ENCODE measurements around the gene TRIM32. TPM values are rescaled to one million over a fixed set of nuclear protein-coding genes. Genes with fewer than 3 reads are reported as not detected.

TRIM32 gene
- total RNA-seq, 1 donor from 2014 or later = 14.5 TPM

DNA sequence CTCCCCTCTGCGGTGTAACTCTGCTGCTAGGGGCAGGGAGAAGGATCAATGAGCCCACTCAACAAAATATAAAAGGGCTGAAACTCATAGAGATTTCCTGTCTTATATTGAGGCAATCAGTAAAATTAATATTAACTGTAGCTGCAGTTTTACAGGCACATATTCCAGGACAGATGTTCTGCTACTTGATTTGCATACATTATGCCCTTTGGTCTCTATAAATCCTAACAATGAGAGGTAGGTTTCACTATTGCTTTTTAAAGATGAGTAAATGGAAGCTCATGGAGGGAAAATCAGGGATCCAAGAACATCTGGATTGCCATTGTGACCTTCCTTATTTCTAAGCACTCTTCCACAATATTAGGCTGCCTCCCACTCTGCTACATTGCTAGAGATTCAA, 23.5 kb upstream of the TRIM32 start:
- Mint-ChIP-seq H3K4me3 (no peak overlapping the region), H3K4me1 (no peaks in the 10 kb centered on the region), H3K27me3 (no peaks in the 10 kb centered on the region), H3K9me3 (no peaks in the 10 kb centered on the region), H3K36me3 (ENCODE audit: low read depth) (no peaks in the 10 kb centered on the region), H3K27ac (no peak overlapping the region)
- no peak for TF ChIP-seq CTCF (IDR thresholded peaks at IDR 0.05)
- DNase-seq = no peak
- no peak for ATAC-seq (ENCODE audit: low read depth)
- ChIA-PET CTCF (no interaction called here), POLR2A (no interaction called here)
- intact Hi-C loops (cut with micrococcal nuclease) = loop anchor here (10.0 kb wide), 1 partner anchor 1649 kb away; no protein-coding TSS in a partner anchor

DNA sequence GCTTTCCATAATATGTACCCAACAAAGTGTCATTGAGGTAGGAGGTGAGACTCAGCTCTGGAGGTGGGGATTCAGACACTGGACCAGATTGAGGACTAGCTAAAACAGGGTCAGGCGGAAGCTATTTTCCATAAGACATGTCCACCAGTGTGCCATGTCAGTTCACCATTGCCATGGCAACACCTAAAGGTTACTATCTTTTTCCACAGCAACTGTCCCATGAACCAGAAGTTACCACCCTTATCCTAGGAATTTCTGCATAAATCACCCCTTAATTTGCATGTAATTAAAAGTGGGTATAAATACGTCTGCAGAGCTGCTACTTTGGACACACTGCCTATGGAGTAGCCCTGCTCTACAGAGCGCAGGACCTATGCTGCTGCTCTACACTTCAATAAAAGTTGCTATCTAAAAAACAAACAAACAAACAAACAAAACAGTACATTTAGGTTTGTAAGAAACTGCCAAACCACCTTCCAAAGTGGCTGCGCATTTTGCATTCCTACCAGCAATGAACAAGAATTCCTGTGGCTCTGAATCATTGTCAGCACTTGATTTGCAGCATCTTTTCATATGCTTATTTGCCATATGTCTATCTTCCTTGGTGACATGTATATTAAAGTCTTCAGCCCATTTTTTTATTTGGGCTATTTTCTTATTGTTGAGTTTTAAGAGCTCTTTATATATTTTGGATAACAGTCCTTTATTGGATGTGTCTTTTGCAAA, 18.0 kb upstream of the TRIM32 start:
- DNase-seq (no peak), ATAC-seq (ENCODE audit: low read depth) (no peak)
- peaks cover 5% of the 10 kb centered on the region for H3K36me3 Mint-ChIP-seq (ENCODE audit: low read depth)
- no peak overlapping the region for H3K27ac Mint-ChIP-seq
- no peak for TF ChIP-seq CTCF (IDR thresholded peaks at IDR 0.05)
- intact Hi-C loops (cut with micrococcal nuclease) = loop anchor here (10.0 kb wide), 1 partner anchor 1654 kb away; no protein-coding TSS in a partner anchor
- POLR2A ChIA-PET = no interaction called here
- H3K9me3 Mint-ChIP-seq = peaks cover 13% of the 10 kb centered on the region
- H3K27me3 Mint-ChIP-seq = no peaks in the 10 kb centered on the region
- H3K4me3 Mint-ChIP-seq = no peak overlapping the region
- no peaks in the 10 kb centered on the region for H3K4me1 Mint-ChIP-seq
- CTCF ChIA-PET = no interaction called here

GRCh38 chr9:116671605-116672004, 15.5 kb upstream of the TRIM32 start:
- H3K4me3 Mint-ChIP-seq = no peak overlapping the region
- intact Hi-C loops (cut with micrococcal nuclease) = no loop called here
- no peak for DNase-seq
- H3K4me1 Mint-ChIP-seq = no peaks in the 10 kb centered on the region
- ChIA-PET CTCF (no interaction called here), POLR2A (no interaction called here)
- H3K27ac Mint-ChIP-seq = no peak overlapping the region
- TF ChIP-seq CTCF (IDR thresholded peaks at IDR 0.05) = no peak
- no peak for ATAC-seq (ENCODE audit: low read depth)
- peaks cover 13% of the 10 kb centered on the region for H3K9me3 Mint-ChIP-seq
- H3K27me3 Mint-ChIP-seq = no peaks in the 10 kb centered on the region
- H3K36me3 Mint-ChIP-seq (ENCODE audit: low read depth) = peaks cover 5% of the 10 kb centered on the region

- TF ChIP-seq CTCF (IDR thresholded peaks at IDR 0.05) = no peak
- ATAC-seq (ENCODE audit: low read depth) (no peak), DNase-seq (no peak)
- Mint-ChIP-seq H3K4me3 (no peak overlapping the region), H3K36me3 (ENCODE audit: low read depth) (peaks cover 5% of the 10 kb centered on the region), H3K27ac (no peak overlapping the region), H3K9me3 (peaks cover 13% of the 10 kb centered on the region), H3K27me3 (no peaks in the 10 kb centered on the region), H3K4me1 (no peaks in the 10 kb centered on the region)
- intact Hi-C loops (cut with micrococcal nuclease) = no loop called here
- CTCF ChIA-PET = interaction anchor here (1.1 kb wide), 1 partner anchor 12 kb away, joined by 3 read pairs; no protein-coding TSS in a partner anchor
- POLR2A ChIA-PET = no interaction called here
Measured at GRCh38 chr9:116673375-116673774, 13.7 kb upstream of the TRIM32 start.

DNA sequence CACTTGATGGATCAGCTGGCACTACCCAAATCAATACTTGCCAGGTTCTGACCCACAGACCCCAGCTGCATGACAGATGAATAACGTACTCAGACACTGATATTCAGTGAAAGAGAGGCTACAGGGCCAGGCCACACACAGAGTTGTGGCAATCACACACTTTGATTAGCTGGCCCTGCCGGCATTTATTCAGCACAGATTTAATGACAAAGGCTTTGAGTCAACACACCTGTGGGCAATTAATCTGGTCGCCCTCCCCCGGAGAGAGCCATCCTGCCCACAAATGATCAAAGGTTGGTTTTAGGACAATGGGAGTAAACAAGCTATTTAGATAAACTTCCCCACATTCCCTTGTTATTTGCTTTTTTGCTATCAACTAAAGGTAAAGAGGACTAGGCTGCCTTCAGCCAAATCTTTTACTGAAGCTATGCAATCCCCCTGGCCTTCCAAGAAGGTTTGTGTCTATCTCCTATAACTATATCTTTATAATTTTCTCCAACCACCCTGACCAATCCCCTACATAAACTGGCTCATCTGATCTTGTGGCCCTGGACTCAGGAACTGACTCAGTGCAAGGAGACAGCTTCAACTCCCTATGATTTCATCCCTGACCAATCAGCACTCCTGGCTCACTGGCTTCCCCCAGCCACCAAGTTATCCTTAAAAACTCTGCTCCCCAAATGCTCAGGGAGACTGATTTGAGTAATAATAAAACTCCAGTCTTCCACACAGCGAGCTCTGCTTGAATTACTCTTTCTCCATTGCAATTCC, 12.7 kb upstream of the TRIM32 start:
- no peaks in the 10 kb centered on the region for H3K4me1 Mint-ChIP-seq
- POLR2A ChIA-PET = no interaction called here
- CTCF ChIA-PET = interaction anchor here (1.1 kb wide), 1 partner anchor 13 kb away, joined by 3 read pairs; no protein-coding TSS in a partner anchor

More for the DNA sequence above, 12.7 kb upstream of the TRIM32 start:
- H3K27ac Mint-ChIP-seq = no peak overlapping the region
- H3K9me3 Mint-ChIP-seq = peaks cover 13% of the 10 kb centered on the region
- DNase-seq (no peak), ATAC-seq (ENCODE audit: low read depth) (no peak)
- intact Hi-C loops (cut with micrococcal nuclease) = no loop called here
- no peak for TF ChIP-seq CTCF (IDR thresholded peaks at IDR 0.05)
- no peaks in the 10 kb centered on the region for H3K27me3 Mint-ChIP-seq
- peaks cover 5% of the 10 kb centered on the region for H3K36me3 Mint-ChIP-seq (ENCODE audit: low read depth)
- H3K4me3 Mint-ChIP-seq = no peak overlapping the region

Data from activated B cell treated with CpG ODN at 0.5 μM for 24 hours (primary cell).